BE2C (cell line): ENCODE results near the gene TSN.
A peak's percentile ranks its signal among the peaks of the same experiment; 100 is the strongest.
"Not testable (repeated sequence)": the region's sequence is repeated elsewhere in the genome, so short reads cannot be mapped to it uniquely, and the experiment has no call there.

Experiments used
- DNase-seq: peaks from one replicate; pipeline ENCODE4 v3.0.0-alpha.2; 2020
- H3K27me3 ChIP-seq: fragments of 250-450 bp; sonication (Bioruptor Pico); 2 replicates; pipeline ENCODE4 v1.5.1; 2020; ENCODE audit warnings: mild to moderate bottlenecking
- H3K36me3 ChIP-seq: fragments of 250-450 bp; sonication (Bioruptor Pico); 2 replicates; pipeline ENCODE4 v1.5.1; 2020; ENCODE audit warnings: mild to moderate bottlenecking
- H3K4me1 ChIP-seq: fragments of 250-450 bp; sonication (Bioruptor Pico); 2 replicates; pipeline ENCODE4 v1.5.1; 2020
- H3K4me3 ChIP-seq: 2 replicates; pipeline ENCODE4 v1.5.1; 2011; ENCODE audit warnings: low read depth, low read length
- H3K9me3 ChIP-seq: fragments of 250-450 bp; sonication (Bioruptor Pico); 2 replicates; pipeline ENCODE4 v1.5.1; 2020
- CTCF ChIP-seq: IDR thresholded peaks from 2 replicates; pipeline ENCODE4 v1.5.1; 2012; ENCODE audit warnings: mild to moderate bottlenecking, low read depth, low read length

The TSN gene

GRCh38 chr2:121727332-121727731 lies 28.1 kb upstream of the TSN start:
- no peak for TF ChIP-seq CTCF
- no peak for DNase-seq
- Histone ChIP-seq H3K36me3 (peaks cover 24% of the 10 kb centered on the region), H3K4me1 (no peaks in the 10 kb centered on the region), H3K4me3 (no peak overlapping the region), H3K9me3 (no peaks in the 10 kb centered on the region), H3K27me3 (no peaks in the 10 kb centered on the region)

GRCh38 chr2:121727950-121728349 lies 27.5 kb upstream of the TSN start:
- no peak for DNase-seq
- H3K9me3 ChIP-seq: no peaks in the 10 kb centered on the region
- H3K4me1 ChIP-seq: no peaks in the 10 kb centered on the region
- peaks cover 27% of the 10 kb centered on the region for H3K36me3 ChIP-seq
- TF ChIP-seq CTCF: no peak
- no peaks in the 10 kb centered on the region for H3K27me3 ChIP-seq
- H3K4me3 ChIP-seq: no peak overlapping the region

- H3K9me3 ChIP-seq: no peaks in the 10 kb centered on the region
- H3K4me1 ChIP-seq: no peaks in the 10 kb centered on the region
- H3K36me3 ChIP-seq: peaks cover 38% of the 10 kb centered on the region
- H3K27me3 ChIP-seq: no peaks in the 10 kb centered on the region
- no peak for TF ChIP-seq CTCF
- DNase-seq: no peak
- no peak overlapping the region for H3K4me3 ChIP-seq
Observed at GRCh38 chr2:121731366-121731765, 24.1 kb upstream of the TSN start.

GRCh38 chr2:121734544-121734943 lies 20.9 kb upstream of the TSN start:
- H3K27me3 ChIP-seq, H3K4me1 ChIP-seq, H3K9me3 ChIP-seq, H3K4me3 ChIP-seq, DNase-seq: not testable (repeated sequence)
- peaks cover 28% of the 10 kb centered on the region for H3K36me3 ChIP-seq

- no peaks in the 10 kb centered on the region for H3K27me3 ChIP-seq
- H3K4me1 ChIP-seq: no peaks in the 10 kb centered on the region
- peak overlapping the region; percentile 96 for H3K4me3 ChIP-seq
- no peak for DNase-seq
- no peaks in the 10 kb centered on the region for H3K9me3 ChIP-seq
- H3K36me3 ChIP-seq: peaks cover 21% of the 10 kb centered on the region
- TF ChIP-seq CTCF: peak; percentile 15; the same call in 1 of the 2 replicates
Observed at GRCh38 chr2:121735518-121736074, 19.9 kb upstream of the TSN start.

GRCh38 chr2:121736140-121736461 lies 19.4 kb upstream of the TSN start:
- H3K4me3 ChIP-seq: peak overlapping the region; percentile 96
- no peaks in the 10 kb centered on the region for H3K9me3 ChIP-seq
- H3K27me3 ChIP-seq: no peaks in the 10 kb centered on the region
- H3K4me1 ChIP-seq: no peaks in the 10 kb centered on the region
- DNase-seq: no peak
- no peak for TF ChIP-seq CTCF
- H3K36me3 ChIP-seq: peaks cover 19% of the 10 kb centered on the region
